Measurements from ENCODE around the gene RCC1. TPM values are rescaled to one million over a fixed set of nuclear protein-coding genes. Genes with fewer than 3 reads are reported as not detected.

Gene RCC1
- total and polyA plus RNA-seq, 2 donors (not counting 3 experiments of a cell fraction or from before 2014, with no cell fraction given), result 37.1 to 77.7 TPM

- Histone ChIP-seq H3K4me2 (ENCODE audit: insufficient read depth, low read length) (no peak overlapping the region), H4K20me1 (replicated peaks; ENCODE audit: control insufficient read depth, extremely low read depth, insufficient read depth, low read length) (no peaks in the 10 kb centered on the region), H3K4me3 (replicated peaks in 1 of 3; ENCODE audit: insufficient read depth in 1 of 3, low read depth in 1 of 3, low read length in 3 of 3) (no peak overlapping the region), H3K36me3 (ENCODE audit: control insufficient read depth in 2 of 2, extremely low read depth in 1 of 2, insufficient read depth in 2 of 2, low read length in 2 of 2) (peaks cover 3 to 22% of the 10 kb centered on the region in 2 experiments), H3K27ac (ENCODE audit: insufficient read depth, low read depth, low read length) (no peak overlapping the region), H3K9ac (replicated peaks; ENCODE audit: extremely low read depth, insufficient read depth, low read length) (no peak overlapping the region), H3K27me3 (ENCODE audit: control insufficient read depth in 2 of 2, insufficient read depth in 2 of 2, low read length in 2 of 2) (no peaks in the 10 kb centered on the region), H3K9me3 (replicated peaks; ENCODE audit: control insufficient read depth, insufficient read depth, low read length) (no peaks in the 10 kb centered on the region), H3K79me2 (ENCODE audit: control insufficient read depth, insufficient read depth, low read length) (no peaks in the 10 kb centered on the region), H2AFZ (ENCODE audit: low read depth, low read length) (no peak overlapping the region), H3K9me1 (replicated peaks; ENCODE audit: control insufficient read depth, extremely low read depth, insufficient read depth, low read length) (no peaks in the 10 kb centered on the region), H3K4me1 (ENCODE audit: control insufficient read depth, extremely low read depth, insufficient read depth, low read length) (no peaks in the 10 kb centered on the region)
- dilution Hi-C loops (cut with MboI; ENCODE audit: extremely low pct_ligation_motif_present, low sequenced_read_pairs), result no loop called here
- TF ChIP-seq FOS (IDR thresholded peaks at IDR 0.05; ENCODE audit: borderline replicate concordance, insufficient read depth, low read length), result no peak
- BruUV-seq (replicated peaks), result no TSS peak
- CTCF ChIA-PET, result interaction anchor here (0.8 to 1.7 kb wide), 2 partner anchors 11 to 13 kb away, joined by 4 read pairs; no protein-coding TSS in a partner anchor
- DNase-seq (ENCODE audit: low read depth, low spot score), result no peak
- FAIRE-seq, result no peak
- intact Hi-C loops (cut with micrococcal nuclease), result no loop called here
- POLR2A ChIA-PET, result no interaction called here
These were observed 23.7 kb upstream of the RCC1 start for GRCh38 chr1:28482138-28482537.

DNA sequence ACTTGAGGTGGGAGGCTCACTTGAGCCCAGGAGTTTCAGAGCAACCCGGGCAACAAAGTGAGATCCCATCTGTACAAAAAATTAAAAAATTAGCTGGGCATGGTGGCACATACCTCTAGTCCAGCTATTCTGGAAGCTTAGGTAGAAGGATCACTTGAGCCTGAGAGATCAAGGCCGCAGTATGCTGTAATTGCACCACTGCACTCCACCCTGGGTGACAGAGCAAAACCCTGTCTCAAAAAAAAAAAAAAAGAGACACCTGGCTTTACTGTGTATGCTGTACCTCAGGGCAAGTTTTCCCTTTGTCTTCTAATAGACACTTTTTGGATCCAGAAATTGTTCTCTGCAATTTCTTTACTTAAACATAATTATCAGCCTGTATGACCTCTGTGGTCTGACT, 23.1 kb upstream of the RCC1 start:
- dilution Hi-C loops (cut with MboI; ENCODE audit: extremely low pct_ligation_motif_present, low sequenced_read_pairs), result no loop called here
- H3K9ac ChIP-seq (replicated peaks; ENCODE audit: extremely low read depth, insufficient read depth, low read length), result no peak overlapping the region
- H3K79me2 ChIP-seq (ENCODE audit: control insufficient read depth, insufficient read depth, low read length), result no peaks in the 10 kb centered on the region
- H3K4me1 ChIP-seq (ENCODE audit: control insufficient read depth, extremely low read depth, insufficient read depth, low read length), result no peaks in the 10 kb centered on the region
- intact Hi-C loops (cut with micrococcal nuclease), result no loop called here
- no peak overlapping the region for H2AFZ ChIP-seq (ENCODE audit: low read depth, low read length)
- H4K20me1 ChIP-seq (replicated peaks; ENCODE audit: control insufficient read depth, extremely low read depth, insufficient read depth, low read length), result no peaks in the 10 kb centered on the region
- H3K4me2 ChIP-seq (ENCODE audit: insufficient read depth, low read length), result no peak overlapping the region
- CTCF ChIA-PET, result no interaction called here
- TF ChIP-seq CTCF (IDR thresholded peaks at IDR 0.05; ENCODE audit: extremely low read depth in 1 of 2, insufficient read depth in 1 of 2, low read depth in 1 of 2, low read length in 2 of 2), result no peak
- TF ChIP-seq MYC (IDR thresholded peaks at IDR 0.05; ENCODE audit: low read depth, low read length), result no peak
- no peak for TF ChIP-seq JUN (IDR thresholded peaks at IDR 0.05; ENCODE audit: borderline replicate concordance, insufficient read depth, insufficient read length, low read depth)
- TF ChIP-seq EZH2 (IDR thresholded peaks at IDR 0.05; ENCODE audit: borderline replicate concordance, low read depth, low read length, severe bottlenecking), result no peak
- TF ChIP-seq POLR2AphosphoS5 (IDR thresholded peaks at IDR 0.05; ENCODE audit: insufficient read depth, low read depth, low read length), result no peak
- no peak for TF ChIP-seq GATA2 (IDR thresholded peaks at IDR 0.05; ENCODE audit: insufficient read depth, insufficient read length, low read depth, low read length)
- TF ChIP-seq, protein P1, sequence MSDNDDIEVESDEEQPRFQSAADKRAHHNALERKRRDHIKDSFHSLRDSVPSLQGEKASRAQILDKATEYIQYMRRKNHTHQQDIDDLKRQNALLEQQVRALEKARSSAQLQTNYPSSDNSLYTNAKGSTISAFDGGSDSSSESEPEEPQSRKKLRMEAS (IDR thresholded peaks at IDR 0.05; ENCODE audit: insufficient read depth, insufficient read length), result no peak
- TF ChIP-seq POLR2A (IDR thresholded peaks at IDR 0.05; ENCODE audit: low read depth, low read length), result no peak
- TF ChIP-seq FOS (IDR thresholded peaks at IDR 0.05; ENCODE audit: borderline replicate concordance, insufficient read depth, low read length), result no peak
- BruUV-seq (replicated peaks), result no TSS peak
- H3K27me3 ChIP-seq (ENCODE audit: control insufficient read depth in 2 of 2, insufficient read depth in 2 of 2, low read length in 2 of 2), result no peaks in the 10 kb centered on the region
- peaks cover 3 to 20% of the 10 kb centered on the region in 2 experiments for H3K36me3 ChIP-seq (ENCODE audit: control insufficient read depth in 2 of 2, extremely low read depth in 1 of 2, insufficient read depth in 2 of 2, low read length in 2 of 2)
- H3K4me3 ChIP-seq (replicated peaks in 1 of 3; ENCODE audit: insufficient read depth in 1 of 3, low read depth in 1 of 3, low read length in 3 of 3), result no peak overlapping the region
- H3K9me1 ChIP-seq (replicated peaks; ENCODE audit: control insufficient read depth, extremely low read depth, insufficient read depth, low read length), result no peaks in the 10 kb centered on the region
- no peak for FAIRE-seq
- H3K27ac ChIP-seq (ENCODE audit: insufficient read depth, low read depth, low read length), result no peak overlapping the region
- POLR2A ChIA-PET, result no interaction called here
- DNase-seq (ENCODE audit: low read depth, low spot score), result no peak
- no peaks in the 10 kb centered on the region for H3K9me3 ChIP-seq (replicated peaks; ENCODE audit: control insufficient read depth, insufficient read depth, low read length)

Data from endothelial cell of umbilical vein (primary cell).